ENCODE results near the gene INPP5D.

- TF ChIP-seq CTCF (IDR thresholded peaks at IDR 0.05) (no peak), RAD21 (conservative IDR thresholded peaks at IDR 0.05 in 1 of 2, IDR thresholded peaks at IDR 0.05 in 1 of 2) (no peak), MAX (IDR thresholded peaks at IDR 0.05) (no peak), POLR2A (IDR thresholded peaks at IDR 0.05; ENCODE audit: low read length) (no peak), EP300 (IDR thresholded peaks at IDR 0.05) (no peak), NR3C1 (IDR thresholded peaks at IDR 0.05) (no peak), CHD2 (IDR thresholded peaks at IDR 0.05; ENCODE audit: low read length, partially characterized antibody) (no peak), NPAS2 (CRISPR knock-in tag; IDR thresholded peaks at IDR 0.05; ENCODE audit: borderline replicate concordance) (no peak), TP53 (CRISPR knock-in tag; IDR thresholded peaks at IDR 0.05) (no peak), JUN (IDR thresholded peaks at IDR 0.05) (no peak), SMC3 (IDR thresholded peaks at IDR 0.05) (no peak), BHLHE40 (IDR thresholded peaks at IDR 0.05; ENCODE audit: low read depth, low read length) (no peak), JUNB (IDR thresholded peaks at IDR 0.05) (no peak), E2F6 (IDR thresholded peaks at IDR 0.05; ENCODE audit: borderline replicate concordance, low read depth) (no peak)
These were observed 125.2 kb downstream of the INPP5D start for GRCh38 chr2:233185330-233185729.

Data from A549 (cell line).